HEK293T (cell line): ENCODE measurements around the gene TRIM66.
A peak's percentile ranks its signal among the peaks of the same experiment; 100 is the strongest.

ENCODE experiments used
- CTCF ChIA-PET: fragments of 350-600 bp; formaldehyde crosslinking; extraction: SDS; loops from one replicate; lab custom pipeline; 2021; ENCODE audit warnings: antibody characterized with exemption, inconsistent platforms; lab: Yijun Ruan, JAX
- POLR2A ChIA-PET: fragments of 350-600 bp; formaldehyde crosslinking; extraction: SDS; loops from one replicate; lab custom pipeline; 2020; ENCODE audit warnings: antibody characterized with exemption, inconsistent platforms; lab: Yijun Ruan, JAX
- DNase-seq: peaks from one replicate; pipeline ENCODE4 v3.0.0; 2012; ENCODE audit warnings: mixed read lengths; ENCODE audit errors: extremely low spot score
- ARNT ChIP-seq: fragments of 450-650 bp; IDR thresholded peaks from 2 replicates; pipeline ENCODE4 v1.6.1; 2017; ENCODE audit warnings: mild to moderate bottlenecking
- BHLHE40 ChIP-seq: fragments of 450-650 bp; IDR thresholded peaks from 2 replicates; pipeline ENCODE4 v1.6.1; 2016; ENCODE audit warnings: mild to moderate bottlenecking, moderate library complexity, borderline replicate concordance
- CTBP1 ChIP-seq: fragments of 450-650 bp; IDR thresholded peaks from 2 replicates; pipeline ENCODE4 v1.6.1; 2016; ENCODE audit warnings: borderline replicate concordance
- ELF4 ChIP-seq: fragments of 450-650 bp; IDR thresholded peaks from 2 replicates; pipeline ENCODE4 v1.6.1; 2017; ENCODE audit warnings: antibody characterized with exemption
- FOXA1 ChIP-seq: fragments of 450-650 bp; IDR thresholded peaks from 2 replicates; pipeline ENCODE4 v1.6.1; 2016; ENCODE audit warnings: mild to moderate bottlenecking
- FOXK2 ChIP-seq: fragments of 450-650 bp; IDR thresholded peaks from 2 replicates; pipeline ENCODE4 v1.6.1; 2016; ENCODE audit warnings: mild to moderate bottlenecking
- FOXM1 ChIP-seq: fragments of 450-650 bp; IDR thresholded peaks from 2 replicates; pipeline ENCODE4 v1.6.1; 2017; ENCODE audit warnings: mild to moderate bottlenecking, borderline replicate concordance
- HDGF ChIP-seq: fragments of 450-650 bp; IDR thresholded peaks from 2 replicates; pipeline ENCODE4 v1.6.1; 2017; ENCODE audit warnings: antibody characterized with exemption, borderline replicate concordance
- L3MBTL2 ChIP-seq: fragments of 450-650 bp; conservative IDR thresholded peaks from 2 replicates; pipeline ENCODE4 v1.6.1; 2016; ENCODE audit warnings: mild to moderate bottlenecking
- LEF1 ChIP-seq: fragments of 450-650 bp; IDR thresholded peaks from 2 replicates; pipeline ENCODE4 v1.6.1; 2017; ENCODE audit warnings: mild to moderate bottlenecking, borderline replicate concordance
- NFRKB ChIP-seq: fragments of 450-650 bp; IDR thresholded peaks from 2 replicates; pipeline ENCODE4 v1.6.1; 2016; ENCODE audit warnings: mild to moderate bottlenecking, moderate library complexity
- PKNOX1 ChIP-seq: fragments of 450-650 bp; IDR thresholded peaks from 2 replicates; pipeline ENCODE4 v1.6.1; 2016
- SP1 ChIP-seq: fragments of 450-650 bp; IDR thresholded peaks from 2 replicates; pipeline ENCODE4 v1.6.1; 2017
- SUZ12 ChIP-seq: fragments of 450-650 bp; IDR thresholded peaks from 2 replicates; pipeline ENCODE4 v1.6.1; 2016; ENCODE audit warnings: mild to moderate bottlenecking
- TARDBP ChIP-seq: fragments of 450-650 bp; IDR thresholded peaks from 2 replicates; pipeline ENCODE4 v1.6.1; 2016
- ZNF384 ChIP-seq: fragments of 450-650 bp; IDR thresholded peaks from 2 replicates; pipeline ENCODE4 v1.6.1; 2016

Gene TRIM66

DNA sequence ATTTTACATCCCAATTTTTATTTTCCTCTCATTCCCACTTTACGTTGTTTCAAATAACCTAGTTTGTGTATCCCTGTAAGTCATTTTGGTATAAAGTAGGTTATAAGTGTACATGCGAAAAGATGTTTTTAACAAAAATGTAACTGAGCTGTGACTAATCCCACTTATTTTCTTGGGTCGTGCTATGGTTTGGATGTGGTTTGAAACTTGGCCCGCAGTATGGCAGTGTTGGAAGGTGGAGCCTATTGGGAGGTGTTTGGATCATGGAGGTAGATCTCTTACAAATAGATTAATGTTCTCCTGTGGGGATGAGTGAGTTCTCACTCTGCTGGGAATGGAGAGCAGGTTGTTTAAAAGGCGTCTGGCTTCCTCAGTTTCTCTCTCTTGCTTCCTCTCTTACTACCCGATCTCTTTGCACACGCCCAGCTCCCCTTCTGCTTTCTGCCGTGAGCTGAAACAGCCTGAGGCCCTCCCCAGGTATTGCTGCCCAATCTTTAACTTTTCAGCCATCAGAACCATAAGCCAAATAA is 7.3 kb upstream of the TRIM66 start:
- TF ChIP-seq PKNOX1 = no peak
- no peak for TF ChIP-seq TARDBP
- TF ChIP-seq FOXM1 = no peak
- TF ChIP-seq NFRKB = no peak
- no peak for TF ChIP-seq HDGF
- TF ChIP-seq ZNF384 = no peak
- ChIA-PET POLR2A (interaction anchor here (1.1 to 1.9 kb wide), 3 partner anchors 11 to 275 kb away, joined by 3 to 7 read pairs (median 5); partner anchors contain the start of gene TMEM9B), CTCF (interaction anchor here (0.5 kb wide), 1 partner anchor 378 kb away, joined by 3 read pairs; no protein-coding TSS in a partner anchor)
- DNase-seq = no peak

GRCh38 chr11:8688414-8689362 is 6.2 kb upstream of the TRIM66 start:
- peak; percentile 93 for DNase-seq
- ChIA-PET CTCF (interaction anchor here (1.2 kb wide), 1 partner anchor 271 kb away, joined by 3 read pairs; no protein-coding TSS in a partner anchor), POLR2A (interaction anchor here (0.8 to 1.9 kb wide), 23 partner anchors 9 to 276 kb away, joined by 3 to 8 read pairs (median 5); partner anchors contain the start of genes STK33 and TMEM9B)
- TF ChIP-seq ELF4 (peak; percentile 91), FOXK2 (no peak), ARNT (no peak), FOXM1 (no peak), NFRKB (no peak), PKNOX1 (peak; percentile 78), L3MBTL2 (peak; percentile 60), LEF1 (no peak)

DNA sequence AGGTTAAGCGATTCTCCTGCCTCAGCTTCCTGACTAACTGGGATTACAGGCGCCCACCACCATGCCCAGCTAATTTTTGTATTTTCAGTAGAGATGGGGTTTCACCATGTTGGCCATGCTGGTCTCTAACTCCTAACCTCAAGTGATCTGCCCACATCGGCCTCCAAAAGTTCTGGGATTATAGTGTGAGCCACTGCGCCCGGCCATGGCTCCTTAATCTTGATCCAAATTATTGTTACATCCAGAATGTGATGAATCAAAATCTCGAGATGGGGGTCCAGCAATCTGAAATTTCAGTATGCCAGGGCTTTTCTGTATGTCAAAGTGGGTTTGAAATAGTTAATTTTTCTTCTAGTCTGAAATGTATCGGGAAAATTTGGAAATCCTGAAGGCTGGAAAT is 3.9 kb upstream of the TRIM66 start:
- ChIA-PET POLR2A (no interaction called here), CTCF (no interaction called here)
- no peak for DNase-seq
- TF ChIP-seq L3MBTL2 (no peak), SP1 (no peak), NFRKB (no peak), BHLHE40 (no peak), ARNT (no peak), ZNF384 (no peak), ELF4 (no peak), FOXM1 (no peak), FOXA1 (no peak), CTBP1 (no peak), PKNOX1 (no peak), FOXK2 (no peak), TARDBP (no peak)

GRCh38 chr11:8685820-8686219 is 3.4 kb upstream of the TRIM66 start:
- DNase-seq = no peak
- ChIA-PET POLR2A (no interaction called here), CTCF (interaction anchor here (0.6 kb wide), 1 partner anchor 849 kb away, joined by 3 read pairs; no protein-coding TSS in a partner anchor)
- no peak for TF ChIP-seq CTBP1
- TF ChIP-seq ARNT = no peak
- TF ChIP-seq BHLHE40 = no peak
- TF ChIP-seq HDGF = no peak
- no peak for TF ChIP-seq L3MBTL2
- no peak for TF ChIP-seq FOXA1
- no peak for TF ChIP-seq SUZ12
- TF ChIP-seq FOXK2 = no peak
- no peak for TF ChIP-seq FOXM1
- no peak for TF ChIP-seq NFRKB
- TF ChIP-seq TARDBP = no peak
- no peak for TF ChIP-seq ELF4
- TF ChIP-seq PKNOX1 = no peak
- TF ChIP-seq LEF1 = no peak

DNA sequence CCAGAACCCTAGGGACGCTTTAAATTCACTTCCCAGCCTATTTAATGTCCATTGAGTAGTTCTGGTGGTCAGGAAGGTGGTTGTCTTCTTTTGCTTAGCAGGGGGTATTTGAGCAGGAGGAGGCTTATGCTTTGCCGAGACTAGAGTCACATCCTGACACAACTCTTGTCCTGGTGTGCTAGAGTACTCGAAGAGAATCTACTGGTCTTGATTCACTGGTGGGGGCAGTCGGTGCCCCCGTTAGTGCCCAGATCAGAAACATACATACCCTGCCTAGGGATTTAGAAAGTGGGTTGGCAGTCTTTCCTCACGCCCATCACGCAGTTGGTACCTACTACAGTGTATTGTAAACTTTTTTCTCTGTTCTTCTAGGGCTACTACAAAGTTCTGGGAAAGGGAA is 2.8 kb upstream of the TRIM66 start:
- ChIA-PET CTCF (interaction anchor here (0.6 kb wide), 1 partner anchor 850 kb away, joined by 3 read pairs; no protein-coding TSS in a partner anchor), POLR2A (no interaction called here)
- TF ChIP-seq TARDBP (no peak), FOXK2 (no peak), ELF4 (no peak), HDGF (no peak), ZNF384 (no peak), NFRKB (no peak), SP1 (no peak), ARNT (no peak), CTBP1 (no peak), FOXM1 (no peak), LEF1 (no peak), PKNOX1 (no peak), SUZ12 (no peak), BHLHE40 (no peak), FOXA1 (no peak)
- no peak for DNase-seq
